HCT116 (cell line): ENCODE measurements around the gene RNF151. TPM values are rescaled to one million over a fixed set of nuclear protein-coding genes. Genes with fewer than 3 reads are reported as not detected.

Source experiments
- ATAC-seq: fragments of 200-7000 bp; cut with Tn5 transposase; 2 replicates; pipeline ENCODE4 v1.9.1; 2020; ENCODE audit warnings: mild to moderate bottlenecking, moderate library complexity
- BruUV-seq: library from RNA; stranded (reverse); fragments of 400-500 nt; replicated peaks from 2 replicates; lab custom pipeline; 2021; lab: Mats Ljungman, UMichigan
- CTCF ChIA-PET: fragments of 300-600 bp; sonication (Branson Sonifier 250); formaldehyde crosslinking; loops from one replicate; lab custom pipeline; 2021; ENCODE audit warnings: antibody characterized with exemption; lab: Charles Lee
- POLR2A ChIA-PET: fragments of 300-600, 350-600 bp; sonication (Branson Sonifier 250); formaldehyde crosslinking; loops from one replicate; lab custom pipeline; 2021; ENCODE audit warnings: antibody characterized with exemption; lab: Charles Lee
- RAD21 ChIA-PET, 2 experiments: fragments of 300-600 bp; sonication (Branson Sonifier 250); formaldehyde crosslinking; loops; one replicate each; lab custom pipeline; 2023; ENCODE audit warnings: low total read pairs in 2 of 2; ENCODE audit not compliant: uncharacterized antibody in 2 of 2, unreplicated experiment in 2 of 2, low non-redundant PET in 1 of 2; lab: Charles Lee
- DNase-seq: peaks from one replicate; pipeline ENCODE4 v3.0.0-alpha.2; 2010; ENCODE audit warnings: low read depth, low spot score
- H2AFZ ChIP-seq: fragments of 200-600 bp; shearing (Covaris generic), sonication (generic); 2 replicates; pipeline ENCODE4 v1.6.1; 2017; ENCODE audit warnings: low read depth, mixed run types, mixed read lengths, antibody characterized with exemption, low read length; ENCODE audit not compliant: poor library complexity, severe bottlenecking
- H3K27ac ChIP-seq: 2 replicates; pipeline ENCODE4 v1.5.1; 2012; ENCODE audit warnings: low read depth, low read length
- H3K27me3 ChIP-seq: fragments of 200-600 bp; sonication (generic); 2 replicates; pipeline ENCODE4 v1.6.1; 2016; ENCODE audit warnings: mixed run types, low read length, mixed read lengths; ENCODE audit not compliant: insufficient read depth
- H3K36me3 ChIP-seq, 2 experiments: fragments of 200-500 bp in 1 of 2; fragments of 200-600 bp in 1 of 2; sonication (Bioruptor generic) in 1 of 2; sonication (generic) in 1 of 2; 2 replicates each; pipeline versions ENCODE4 v1.5.1 to v1.6.1; 2014 to 2016; ENCODE audit warnings: low read length in 2 of 2, inconsistent platforms in 1 of 2, mixed read lengths in 1 of 2, mixed run types in 1 of 2; ENCODE audit not compliant: insufficient read depth in 2 of 2, control insufficient read depth in 1 of 2
- H3K4me1 ChIP-seq, 2 experiments: fragments of 200-600 bp in 1 of 2; sonication (generic) in 1 of 2; 2 replicates each; pipeline versions ENCODE4 v1.5.1 to v1.6.1; 2012 to 2017; ENCODE audit warnings: low read length in 2 of 2, inconsistent platforms in 1 of 2, mild to moderate bottlenecking in 1 of 2, mixed read lengths in 1 of 2, mixed run types in 1 of 2, moderate library complexity in 1 of 2; ENCODE audit not compliant: insufficient read depth in 2 of 2, control insufficient read depth in 1 of 2
- H3K4me2 ChIP-seq: fragments of 200-600 bp; sonication (generic); 2 replicates; pipeline ENCODE4 v1.6.1; 2017; ENCODE audit warnings: mixed run types, low read length, mixed read lengths
- H3K4me3 ChIP-seq, 2 experiments: fragments of 200-600 bp in 1 of 2; sonication (generic) in 1 of 2; replicated peaks in 1 of 2; 2 replicates each; pipeline ENCODE4 v1.5.1; 2011 to 2016; ENCODE audit warnings: low read length in 2 of 2, control low read depth in 1 of 2, low read depth in 1 of 2, mild to moderate bottlenecking in 1 of 2, mixed read lengths in 1 of 2, mixed run types in 1 of 2
- H3K79me2 ChIP-seq: fragments of 200-600 bp; sonication (generic); 2 replicates; pipeline ENCODE4 v1.6.1; 2017; ENCODE audit warnings: mild to moderate bottlenecking, mixed run types, low read length, moderate library complexity, mixed read lengths; ENCODE audit not compliant: insufficient read depth
- H3K9ac ChIP-seq: fragments of 200-600 bp; sonication (generic); 2 replicates; pipeline ENCODE4 v1.6.1; 2016; ENCODE audit warnings: low read length, mixed read lengths
- H3K9me2 ChIP-seq: fragments of 200-600 bp; sonication (generic), shearing (Covaris generic); 2 replicates; pipeline ENCODE4 v1.6.1; 2017; ENCODE audit warnings: mixed run types, mild to moderate bottlenecking, moderate library complexity; ENCODE audit not compliant: insufficient read depth
- H3K9me3 ChIP-seq, 2 experiments: fragments of 200-500 bp in 1 of 2; fragments of 200-600 bp in 1 of 2; sonication (Bioruptor generic) in 1 of 2; sonication (generic) in 1 of 2; 2 replicates each; pipeline ENCODE4 v1.6.1; 2014 to 2017; ENCODE audit warnings: low read length in 2 of 2, mixed read lengths in 2 of 2, inconsistent platforms in 1 of 2, low read depth in 1 of 2, mild to moderate bottlenecking in 1 of 2, mixed run types in 1 of 2, moderate library complexity in 1 of 2; ENCODE audit not compliant: control insufficient read depth in 1 of 2, insufficient read depth in 1 of 2
- H4K20me1 ChIP-seq: fragments of 200-600 bp; sonication (generic), shearing (Covaris generic); 2 replicates; pipeline ENCODE4 v1.6.1; 2017; ENCODE audit warnings: mixed run types, mild to moderate bottlenecking, moderate library complexity; ENCODE audit not compliant: insufficient read depth
- CEBPB ChIP-seq: IDR thresholded peaks from 2 replicates; pipeline ENCODE4 v1.6.1; 2012; ENCODE audit warnings: low read depth
- RAD21 ChIP-seq: IDR thresholded peaks from 2 replicates; pipeline ENCODE4 v1.6.1; 2012; ENCODE audit warnings: low read depth, mild to moderate bottlenecking
- intact Hi-C: fragments of 100-400 bp; cut with micrococcal nuclease; formaldehyde crosslinking; loops from 2 replicates; pipeline ENCODE4 v1.10.0; 2022
- total RNA-seq: library from RNA; stranded (reverse); gene quantifications from one replicate; pipeline ENCODE4 v1.2.1, GENCODE V29; 2021; ENCODE audit not compliant: unreplicated experiment
- TF ChIP-seq, protein P1 (sequence below), 3 experiments: fragments of 200-600 bp in 1 of 3; sonication (generic) in 1 of 3; IDR thresholded peaks in 2 of 3; conservative IDR thresholded peaks in 1 of 3; 2 replicates each; pipeline ENCODE4 v1.5.1; 2012 to 2017; ENCODE audit warnings: low read depth in 2 of 3, low read length in 2 of 3, antibody characterized with exemption in 1 of 3, borderline replicate concordance in 1 of 3, control low read depth in 1 of 3, mild to moderate bottlenecking in 1 of 3, mixed read lengths in 1 of 3, mixed run types in 1 of 3, moderate library complexity in 1 of 3; ENCODE audit not compliant: insufficient read depth in 1 of 3

Gene RNF151
- total RNA-seq, 1 experiment from 2014 or later: 0.30 TPM

DNA sequence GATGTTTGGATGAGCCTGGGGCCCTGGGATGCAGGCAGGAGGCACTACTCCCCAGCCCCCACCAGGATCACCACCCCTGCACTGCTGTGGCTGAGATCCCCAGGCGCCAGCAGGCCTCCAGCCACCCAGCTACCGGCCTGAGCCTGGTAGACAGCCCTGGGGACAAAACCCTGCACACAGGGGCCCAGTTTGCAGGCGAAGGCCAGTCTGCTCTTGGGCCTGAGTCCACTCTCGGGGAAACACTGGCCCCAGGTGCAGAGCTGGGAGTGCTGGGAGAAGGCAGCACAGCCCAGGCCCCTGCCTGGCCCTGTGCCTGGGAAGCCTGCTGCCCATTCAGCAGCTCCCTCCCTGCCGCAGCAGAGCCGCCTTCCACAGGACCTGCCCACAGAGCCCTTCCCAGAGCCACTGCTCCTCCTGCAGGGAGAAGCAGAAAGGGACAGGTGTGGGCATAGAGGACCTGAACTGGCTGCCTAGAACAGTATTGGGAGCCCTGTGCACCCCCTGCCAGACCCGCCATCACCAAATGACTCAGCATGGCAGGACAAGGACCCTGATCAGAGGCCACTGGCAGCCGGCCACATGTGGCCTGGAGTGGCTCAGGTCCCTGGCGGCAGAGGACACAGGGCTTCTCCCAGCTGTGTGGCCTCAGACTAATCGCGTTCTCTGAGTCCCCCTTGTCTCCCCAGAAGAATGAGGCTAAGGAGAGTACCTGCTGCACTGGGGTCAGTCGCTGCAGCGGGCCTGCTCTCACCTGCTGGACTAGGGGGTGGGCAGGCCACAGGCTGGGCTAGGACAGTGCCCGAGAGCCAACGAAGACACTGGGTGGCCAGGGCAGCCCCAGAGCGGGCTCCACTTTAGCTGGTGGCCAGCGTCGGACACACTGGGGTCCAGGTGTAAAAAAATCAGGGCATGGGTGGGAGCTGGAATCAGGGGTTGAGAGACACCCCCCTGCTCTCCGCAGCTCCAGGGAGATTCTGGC is 34.3 kb upstream of the RNF151 start:
- Histone ChIP-seq H3K9ac (0 out of 2 replicates have a peak overlapping the region, but pooled peaks have one; percentile 6), H3K27me3 (no peaks in the 10 kb centered on the region), H3K9me3 (no peaks in the 10 kb centered on the region), H3K27ac (peak overlapping the region; percentile 36; the same call in 1 of the 2 replicates), H3K36me3 (no peaks in the 10 kb centered on the region), H3K4me2 (no peak overlapping the region), H2AFZ (no peak overlapping the region), H3K4me3 (no peak overlapping the region), H3K4me1 (peaks cover 23 to 33% of the 10 kb centered on the region in 2 experiments), H3K9me2 (no peaks in the 10 kb centered on the region), H3K79me2 (no peaks in the 10 kb centered on the region), H4K20me1 (no peaks in the 10 kb centered on the region)
- peak; percentile 66 for TF ChIP-seq RAD21
- no peak for TF ChIP-seq CEBPB
- TF ChIP-seq, protein P1, sequence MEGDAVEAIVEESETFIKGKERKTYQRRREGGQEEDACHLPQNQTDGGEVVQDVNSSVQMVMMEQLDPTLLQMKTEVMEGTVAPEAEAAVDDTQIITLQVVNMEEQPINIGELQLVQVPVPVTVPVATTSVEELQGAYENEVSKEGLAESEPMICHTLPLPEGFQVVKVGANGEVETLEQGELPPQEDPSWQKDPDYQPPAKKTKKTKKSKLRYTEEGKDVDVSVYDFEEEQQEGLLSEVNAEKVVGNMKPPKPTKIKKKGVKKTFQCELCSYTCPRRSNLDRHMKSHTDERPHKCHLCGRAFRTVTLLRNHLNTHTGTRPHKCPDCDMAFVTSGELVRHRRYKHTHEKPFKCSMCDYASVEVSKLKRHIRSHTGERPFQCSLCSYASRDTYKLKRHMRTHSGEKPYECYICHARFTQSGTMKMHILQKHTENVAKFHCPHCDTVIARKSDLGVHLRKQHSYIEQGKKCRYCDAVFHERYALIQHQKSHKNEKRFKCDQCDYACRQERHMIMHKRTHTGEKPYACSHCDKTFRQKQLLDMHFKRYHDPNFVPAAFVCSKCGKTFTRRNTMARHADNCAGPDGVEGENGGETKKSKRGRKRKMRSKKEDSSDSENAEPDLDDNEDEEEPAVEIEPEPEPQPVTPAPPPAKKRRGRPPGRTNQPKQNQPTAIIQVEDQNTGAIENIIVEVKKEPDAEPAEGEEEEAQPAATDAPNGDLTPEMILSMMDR (IDR thresholded peaks at IDR 0.05 in 2 of 3, conservative IDR thresholded peaks at IDR 0.05 in 1 of 3; ENCODE audit: borderline replicate concordance in 1 of 3, insufficient read depth in 1 of 3, low read depth in 2 of 3, low read length in 2 of 3): peak; percentile 42 to 55 (median 45); a peak in 4 of 6 replicates
- no TSS peak for BruUV-seq
- ATAC-seq: peak; percentile 61
- POLR2A ChIA-PET: interaction anchor here (1.2 kb wide), 1 partner anchor 66 kb away, joined by 3 read pairs; no protein-coding TSS in a partner anchor
- intact Hi-C loops: loop anchor here (1.0 kb wide), 1 partner anchor 69 kb away; no protein-coding TSS in a partner anchor
- DNase-seq: no peak
- CTCF ChIA-PET: interaction anchor here (0.8 to 1.3 kb wide), 5 partner anchors 9 to 150 kb away, joined by 3 to 6 read pairs (median 4); partner anchors contain the start of genes MSRB1, NUBP2 and SPSB3
- RAD21 ChIA-PET: interaction anchor here (0.6 to 0.7 kb wide), 2 partner anchors 9 to 68 kb away, joined by 3 read pairs; no protein-coding TSS in a partner anchor
